Activated CD8-positive, alpha-beta memory T cell treated with anti-CD3 and anti-CD28 coated beads, Interleukin-2, amount 10 ng/mL, durations not matched to agents 7 days and 5 days (primary cell): ENCODE results near the gene GPRIN1. TPM values are rescaled to one million over a fixed set of nuclear protein-coding genes. Genes with fewer than 3 reads are reported as not detected.
A peak's percentile ranks its signal among the peaks of the same experiment; 100 is the strongest.

ENCODE experiments used
- ATAC-seq: fragments of 150-1000 bp; cut with Tn5 transposase; one replicate; pipeline ENCODE4 v1.10.0; 2021; ENCODE audit warnings: moderate library complexity
- CTCF ChIA-PET: fragments of 350-600 bp; sonication (Branson Sonifier 250); formaldehyde crosslinking; loops from one replicate; lab custom pipeline; 2021; ENCODE audit warnings: antibody characterized with exemption; lab: Charles Lee
- DNase-seq: peaks from one replicate; pipeline ENCODE4 v3.0.0-alpha.2; 2020
- H3K27ac Mint-ChIP-seq: one replicate; pipeline ENCODE4 v1.8.0; 2021; ENCODE audit warnings: mild to moderate bottlenecking, mixed read lengths
- H3K27me3 Mint-ChIP-seq: one replicate; pipeline ENCODE4 v1.8.0; 2021; ENCODE audit warnings: mixed read lengths
- H3K36me3 Mint-ChIP-seq: one replicate; pipeline ENCODE4 v1.8.0; 2021; ENCODE audit warnings: mild to moderate bottlenecking, mixed read lengths
- H3K4me1 Mint-ChIP-seq: one replicate; pipeline ENCODE4 v1.8.0; 2021; ENCODE audit warnings: mixed read lengths
- H3K4me3 Mint-ChIP-seq: one replicate; pipeline ENCODE4 v1.8.0; 2021; ENCODE audit warnings: mild to moderate bottlenecking, moderate library complexity, mixed read lengths
- H3K9me3 Mint-ChIP-seq: one replicate; pipeline ENCODE4 v1.8.0; 2022; ENCODE audit warnings: low read depth, mixed read lengths
- total RNA-seq, 2 experiments: library from RNA; stranded (reverse); gene quantifications; one replicate each; pipeline ENCODE4 v1.2.3, GENCODE V29; 2021

The GPRIN1 gene
- total RNA-seq, 2 experiments from 2014 or later: 2.5 to 3.4 TPM

DNA sequence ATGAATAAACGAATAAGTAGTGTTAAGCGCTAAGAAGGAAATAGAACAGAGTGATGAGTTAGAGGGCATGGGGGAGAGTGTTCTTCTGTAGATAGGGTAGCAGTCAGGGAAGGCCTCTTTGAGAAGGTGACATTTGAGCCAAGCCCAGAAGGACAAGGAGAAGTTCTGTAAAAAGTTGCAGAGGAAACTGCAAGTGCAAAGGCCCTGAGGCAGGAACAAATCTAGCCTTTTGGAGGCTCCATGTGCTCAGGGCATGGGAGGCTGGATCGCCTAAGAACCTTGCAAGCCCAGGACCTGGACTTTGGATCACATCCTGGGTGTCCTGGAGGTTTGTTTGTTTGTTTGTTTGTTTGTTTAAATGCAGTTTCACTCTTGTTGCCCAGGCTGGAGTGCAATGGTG is 28.5 kb upstream of the GPRIN1 start:
- no peak overlapping the region for H3K4me3 Mint-ChIP-seq
- no peak for ATAC-seq
- no peak overlapping the region for H3K27ac Mint-ChIP-seq
- CTCF ChIA-PET: interaction anchor here (1.5 kb wide), 1 partner anchor 20 kb away, joined by 4 read pairs; no protein-coding TSS in a partner anchor
- H3K9me3 Mint-ChIP-seq: no peaks in the 10 kb centered on the region
- peaks cover 35% of the 10 kb centered on the region for H3K27me3 Mint-ChIP-seq
- DNase-seq: no peak
- no peaks in the 10 kb centered on the region for H3K36me3 Mint-ChIP-seq
- peaks cover 2% of the 10 kb centered on the region for H3K4me1 Mint-ChIP-seq

DNA sequence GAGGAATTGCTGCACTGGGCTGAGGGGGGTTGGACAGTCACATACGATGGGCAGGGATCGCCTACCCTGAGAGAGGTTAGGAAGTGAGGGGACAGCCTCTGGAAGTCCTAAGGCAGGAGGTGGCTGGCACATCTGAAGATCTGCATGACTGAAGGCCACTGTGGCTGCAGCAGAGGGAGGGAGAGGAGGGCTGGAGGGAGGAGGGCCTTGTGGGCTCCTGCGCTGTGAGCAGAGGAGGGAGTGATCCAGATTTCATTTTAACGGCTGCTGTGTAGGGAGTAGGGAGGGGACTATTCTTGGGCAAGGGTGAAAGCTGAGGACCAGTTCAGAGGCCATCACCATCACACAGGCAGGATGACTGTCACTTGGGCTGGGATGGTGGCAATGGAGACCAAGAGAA is 27.6 kb upstream of the GPRIN1 start:
- Mint-ChIP-seq H3K36me3 (no peaks in the 10 kb centered on the region), H3K4me3 (no peak overlapping the region), H3K4me1 (peaks cover 2% of the 10 kb centered on the region), H3K9me3 (no peaks in the 10 kb centered on the region), H3K27me3 (peaks cover 43% of the 10 kb centered on the region), H3K27ac (no peak overlapping the region)
- CTCF ChIA-PET: no interaction called here
- ATAC-seq (no peak), DNase-seq (no peak)

DNA sequence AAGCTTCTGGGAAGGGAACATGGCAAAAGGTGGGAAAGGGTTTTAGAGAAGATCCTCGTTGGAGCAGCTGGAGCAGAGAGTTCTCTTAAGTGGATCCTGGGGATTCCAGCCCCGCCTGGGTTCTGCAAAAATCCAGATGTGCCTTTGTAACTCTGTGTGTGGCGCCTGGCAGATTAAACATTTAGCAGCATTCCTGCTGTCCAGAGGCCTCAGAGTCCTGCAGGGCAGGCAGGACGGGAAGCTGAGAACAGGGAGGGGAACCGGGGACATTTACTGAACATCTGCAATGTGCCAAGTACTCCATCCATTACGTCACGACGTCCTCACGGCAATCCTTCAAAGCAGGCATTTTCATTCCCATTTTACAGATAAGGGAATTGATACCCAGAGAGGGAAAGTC is 26.5 kb upstream of the GPRIN1 start:
- Mint-ChIP-seq H3K27me3 (peaks cover 53% of the 10 kb centered on the region), H3K36me3 (no peaks in the 10 kb centered on the region), H3K9me3 (no peaks in the 10 kb centered on the region), H3K4me1 (peaks cover 2% of the 10 kb centered on the region), H3K27ac (no peak overlapping the region), H3K4me3 (no peak overlapping the region)
- DNase-seq: no peak
- ATAC-seq: no peak
- CTCF ChIA-PET: no interaction called here

DNA sequence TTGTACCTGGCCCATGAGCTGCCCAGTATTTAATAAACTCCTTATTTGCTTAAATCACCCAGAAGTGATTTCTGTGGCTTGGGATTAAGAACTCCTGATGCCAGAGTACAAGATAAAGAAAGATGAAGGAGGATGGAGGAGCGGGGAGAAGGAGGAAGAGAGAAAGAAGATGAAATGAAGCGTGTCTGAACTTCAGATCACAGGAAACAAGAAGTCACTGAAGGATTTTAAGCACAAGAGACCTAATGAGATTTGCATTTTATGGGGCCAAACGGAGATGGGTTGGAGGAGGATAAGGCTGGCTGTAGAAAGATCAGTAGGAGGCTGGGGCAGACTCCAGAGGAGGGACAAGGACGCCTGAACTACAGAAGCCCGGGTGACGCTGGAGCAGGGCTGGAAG is 23.6 kb upstream of the GPRIN1 start:
- peaks cover 77% of the 10 kb centered on the region for H3K27me3 Mint-ChIP-seq
- H3K4me3 Mint-ChIP-seq: no peak overlapping the region
- CTCF ChIA-PET: interaction anchor here (2.2 kb wide), 1 partner anchor 24 kb away, joined by 5 read pairs; no protein-coding TSS in a partner anchor
- ATAC-seq: no peak
- no peak for DNase-seq
- no peak overlapping the region for H3K27ac Mint-ChIP-seq
- no peaks in the 10 kb centered on the region for H3K9me3 Mint-ChIP-seq
- no peaks in the 10 kb centered on the region for H3K36me3 Mint-ChIP-seq
- H3K4me1 Mint-ChIP-seq: peaks cover 11% of the 10 kb centered on the region

DNA sequence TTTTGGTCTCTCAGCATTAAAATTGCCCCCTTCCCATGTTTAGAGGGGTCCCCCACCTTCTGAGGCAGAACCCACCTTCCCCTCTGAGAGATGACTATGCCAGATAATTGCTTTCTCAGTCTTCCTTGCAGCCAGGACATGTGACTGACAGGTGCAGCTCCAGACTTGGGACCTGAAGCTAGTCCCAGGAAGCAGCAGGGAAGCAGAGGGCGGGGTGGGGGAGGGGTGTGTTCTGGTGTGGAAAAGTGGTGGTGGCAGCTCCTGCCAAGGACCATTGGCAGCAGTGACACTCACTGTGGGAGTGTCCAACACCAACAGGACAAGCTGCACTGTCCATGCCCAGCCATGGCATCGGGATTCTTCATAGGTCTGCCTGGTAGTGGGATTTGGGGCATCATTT is 22.8 kb upstream of the GPRIN1 start:
- no peak for ATAC-seq
- DNase-seq: no peak
- peaks cover 84% of the 10 kb centered on the region for H3K27me3 Mint-ChIP-seq
- no peaks in the 10 kb centered on the region for H3K9me3 Mint-ChIP-seq
- peaks cover 16% of the 10 kb centered on the region for H3K4me1 Mint-ChIP-seq
- no peak overlapping the region for H3K4me3 Mint-ChIP-seq
- CTCF ChIA-PET: interaction anchor here (2.2 kb wide), 1 partner anchor 25 kb away, joined by 5 read pairs; no protein-coding TSS in a partner anchor
- H3K36me3 Mint-ChIP-seq: no peaks in the 10 kb centered on the region
- H3K27ac Mint-ChIP-seq: no peak overlapping the region

DNA sequence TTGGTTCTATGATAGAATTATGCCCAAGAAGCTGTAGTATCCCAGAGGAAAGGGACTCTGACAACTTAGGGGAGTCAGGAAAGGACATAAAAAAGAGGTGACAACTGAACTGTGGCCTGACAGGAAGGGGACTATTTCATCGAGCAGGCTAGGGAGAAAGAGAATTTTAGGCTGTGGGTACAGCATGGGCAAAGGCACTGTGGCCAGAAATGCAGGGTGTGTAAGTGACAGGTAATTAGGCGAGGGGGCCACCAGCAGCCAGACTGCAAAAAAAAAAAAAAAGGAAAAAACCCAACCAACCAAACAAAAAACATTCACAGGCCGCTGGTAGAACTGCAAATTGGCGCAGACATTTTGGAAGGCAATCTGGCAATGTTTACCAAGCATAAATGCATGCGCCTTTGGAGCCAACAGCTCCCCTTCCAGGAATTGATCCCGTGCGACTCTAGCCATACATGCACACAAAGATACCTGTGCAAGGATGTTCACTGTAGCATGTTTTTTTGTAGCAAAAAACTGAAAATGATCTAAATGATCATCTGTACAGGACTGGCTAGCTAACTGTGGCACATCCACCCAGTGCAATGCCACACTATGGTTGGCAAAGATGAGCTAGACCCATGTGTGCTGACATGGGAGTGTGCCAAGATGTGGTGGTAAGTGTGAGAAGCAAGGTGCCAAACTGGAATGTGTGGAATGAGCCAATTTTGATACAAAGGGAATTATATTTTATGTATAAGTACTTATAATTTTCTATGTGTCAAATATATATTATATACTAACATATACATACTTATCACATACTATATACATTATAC is 21.6 kb upstream of the GPRIN1 start:
- ATAC-seq (no peak), DNase-seq (no peak)
- CTCF ChIA-PET: interaction anchor here (1.9 kb wide), 1 partner anchor 29 kb away, joined by 8 read pairs; no protein-coding TSS in a partner anchor
- H3K4me1 Mint-ChIP-seq: peaks cover 16% of the 10 kb centered on the region
- no peak overlapping the region for H3K27ac Mint-ChIP-seq
- H3K36me3 Mint-ChIP-seq: no peaks in the 10 kb centered on the region
- no peaks in the 10 kb centered on the region for H3K9me3 Mint-ChIP-seq
- H3K27me3 Mint-ChIP-seq: peaks cover 79% of the 10 kb centered on the region
- H3K4me3 Mint-ChIP-seq: no peak overlapping the region

DNA sequence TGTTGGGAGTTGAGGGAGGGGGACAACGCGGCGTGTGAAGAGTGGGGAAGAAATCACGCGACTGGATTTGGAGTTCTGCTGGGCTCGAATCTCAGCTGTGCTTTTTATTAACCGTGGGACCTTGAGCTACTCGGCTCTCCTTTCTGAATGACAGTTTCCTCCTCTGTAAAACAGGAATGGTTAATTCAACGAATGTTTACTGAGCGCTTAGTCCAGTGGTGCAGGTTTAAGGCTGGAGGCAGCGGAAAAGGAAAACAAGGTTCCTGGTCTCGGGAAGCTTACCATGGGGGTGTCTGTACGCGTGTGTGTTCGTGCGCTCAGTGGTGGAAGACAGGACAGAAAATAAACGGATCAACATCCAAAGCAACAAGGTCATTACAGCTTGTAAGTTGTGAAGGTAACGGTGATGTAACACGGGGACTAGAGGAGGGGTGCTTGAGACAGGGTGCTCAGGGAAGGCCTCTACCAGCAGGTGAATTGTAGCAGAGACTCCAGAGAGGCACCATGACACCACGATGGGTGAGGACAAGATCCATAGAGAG is 20.8 kb upstream of the GPRIN1 start:
- Mint-ChIP-seq H3K36me3 (no peaks in the 10 kb centered on the region), H3K27ac (no peak overlapping the region), H3K9me3 (no peaks in the 10 kb centered on the region), H3K4me3 (peak overlapping the region; percentile 22), H3K4me1 (peaks cover 16% of the 10 kb centered on the region), H3K27me3 (peaks cover 76% of the 10 kb centered on the region)
- CTCF ChIA-PET: interaction anchor here (0.9 to 1.9 kb wide), 3 partner anchors 13 to 58 kb away, joined by 3 to 8 read pairs (median 6); no protein-coding TSS in a partner anchor
- no peak for DNase-seq
- ATAC-seq: no peak

DNA sequence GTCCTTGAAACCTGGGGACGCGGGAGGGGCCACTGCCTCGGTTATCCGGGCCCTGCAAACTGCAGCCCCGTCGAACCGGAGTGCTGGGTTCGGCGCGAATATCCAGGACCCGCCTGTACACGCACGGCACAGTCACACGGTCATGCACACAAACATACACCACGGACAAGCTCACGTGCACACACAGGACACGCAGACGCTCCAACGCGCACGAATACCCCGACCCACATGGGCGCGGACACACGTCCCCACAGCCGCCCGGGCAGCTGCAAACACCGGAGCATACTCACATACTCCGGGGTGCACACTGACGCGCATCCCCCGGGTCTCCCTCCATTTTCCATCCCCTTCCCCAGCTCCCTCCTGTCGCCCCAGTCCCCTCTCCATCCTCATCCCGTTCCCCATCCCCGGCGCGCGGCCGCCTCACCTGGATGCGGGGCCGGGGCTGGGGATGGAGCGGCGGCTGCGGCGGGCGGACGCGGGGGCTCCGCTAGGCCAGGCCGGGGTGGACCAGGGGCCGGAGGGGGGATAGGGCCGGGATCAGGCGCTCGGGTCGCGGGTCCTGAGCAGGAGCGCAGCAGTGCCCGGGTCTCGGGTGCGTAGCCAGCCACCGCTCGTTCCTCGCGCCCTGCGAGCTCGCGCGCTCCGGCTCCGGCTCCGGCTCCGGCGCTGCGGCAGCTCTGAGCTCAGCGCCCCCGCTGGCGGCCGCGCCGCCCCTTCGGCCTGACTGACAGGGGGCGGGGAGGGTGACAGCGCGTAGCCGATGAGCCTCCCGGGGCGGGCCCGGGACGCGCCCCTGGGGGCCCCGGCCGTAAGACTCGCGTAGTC is 20.1 kb upstream of the GPRIN1 start, which contains the start of the genes EIF4E1B and SNCB:
Gene EIF4E1B, plus strand, starts transcription at position 823 of the 828 bp plus-strand sequence. CDS start 12,113 bp downstream, outside the sequence.
Gene SNCB, minus strand, starts transcription at position 682 of the 828 bp plus-strand sequence. CDS start 880 bp downstream, outside the sequence.
- Mint-ChIP-seq H3K27me3 (peaks cover 75% of the 10 kb centered on the region), H3K9me3 (no peaks in the 10 kb centered on the region), H3K4me3 (peak within 1 kb of the TSS; percentile 22), H3K4me1 (peaks cover 16% of the 10 kb centered on the region), H3K27ac (no peak within 1 kb of the TSS), H3K36me3 (no peaks in the 10 kb centered on the region)
- CTCF ChIA-PET: interaction anchor here (0.6 to 1.9 kb wide), 5 partner anchors 14 to 214 kb away, joined by 3 to 8 read pairs (median 5); partner anchors contain the start of gene CLTB
- ATAC-seq (peak; percentile 92), DNase-seq (peak; percentile 66)

DNA sequence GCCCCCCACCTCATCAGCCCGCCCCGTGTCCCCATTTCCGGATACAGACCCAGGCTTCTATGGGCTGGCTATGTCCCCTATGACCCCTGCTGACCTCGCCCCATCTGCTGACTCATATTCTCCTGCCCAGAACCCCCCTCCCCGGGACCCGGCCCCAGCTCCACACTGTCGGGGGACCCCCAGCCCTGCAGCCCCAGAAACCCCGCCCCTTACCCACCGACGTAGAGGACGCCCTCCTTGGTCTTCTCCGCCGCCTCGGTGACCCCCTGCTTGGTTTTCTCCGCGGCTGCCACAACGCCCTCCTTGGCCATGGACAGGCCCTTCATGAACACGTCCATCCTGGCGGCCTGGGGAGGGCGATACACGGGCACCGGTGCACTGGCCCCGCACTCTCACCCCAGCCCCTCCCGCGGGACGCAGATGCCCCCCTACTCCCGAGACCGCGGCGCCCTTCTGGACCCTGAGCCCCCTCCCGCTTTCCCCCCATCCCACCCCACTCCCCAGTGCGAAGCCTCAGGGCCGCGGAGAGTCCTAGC is 19.4 kb upstream of the GPRIN1 start:
- Mint-ChIP-seq H3K36me3 (no peaks in the 10 kb centered on the region), H3K4me1 (peaks cover 16% of the 10 kb centered on the region), H3K27ac (no peak overlapping the region), H3K27me3 (peaks cover 71% of the 10 kb centered on the region), H3K9me3 (no peaks in the 10 kb centered on the region), H3K4me3 (no peak overlapping the region)
- no peak for DNase-seq
- CTCF ChIA-PET: interaction anchor here (0.6 to 1.9 kb wide), 3 partner anchors 31 to 213 kb away, joined by 3 to 8 read pairs (median 5); partner anchors contain the start of gene CLTB
- ATAC-seq: no peak

DNA sequence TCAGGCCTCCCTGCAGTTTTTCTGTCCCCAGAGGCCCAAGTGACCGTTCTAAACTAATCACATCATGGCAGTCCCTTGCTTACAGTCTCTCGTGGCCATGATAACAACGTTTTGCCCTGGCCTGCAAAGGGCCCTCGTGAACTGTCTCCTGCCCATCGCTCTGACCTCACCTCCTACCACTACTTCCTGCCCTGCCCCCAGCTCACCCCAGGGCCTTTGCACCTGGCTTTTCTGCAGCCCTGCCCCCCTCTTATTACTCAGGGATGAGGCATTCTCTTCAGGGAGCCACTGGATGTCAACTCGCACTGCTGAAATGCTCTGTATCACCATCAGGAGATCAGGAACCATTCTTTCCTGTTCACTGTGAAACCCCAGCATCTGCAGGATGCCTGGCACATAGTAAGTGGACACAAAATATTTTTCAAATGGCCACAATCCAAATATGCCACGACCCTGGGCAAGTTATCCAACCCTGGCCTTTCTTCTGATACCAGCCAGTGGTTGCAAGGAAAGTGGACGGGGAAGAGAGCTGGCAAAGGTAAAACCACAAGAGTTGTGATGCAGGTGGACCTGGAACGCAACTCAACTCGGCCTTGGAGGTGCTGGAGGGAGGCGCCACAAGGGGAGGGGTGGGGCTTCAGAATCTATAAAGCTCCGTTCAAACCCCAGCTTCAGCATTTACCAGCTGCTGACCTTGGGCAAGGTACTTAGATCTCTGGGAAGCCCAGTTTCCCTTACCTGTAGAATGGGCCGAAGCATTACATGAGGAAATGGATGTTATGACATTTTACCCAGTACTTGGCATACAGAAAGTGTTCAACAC is 18.7 kb upstream of the GPRIN1 start:
- peaks cover 14% of the 10 kb centered on the region for H3K4me1 Mint-ChIP-seq
- no peak overlapping the region for H3K4me3 Mint-ChIP-seq
- CTCF ChIA-PET: interaction anchor here (1.8 kb wide), 1 partner anchor 212 kb away, joined by 5 read pairs; the partner anchor contains the start of gene CLTB
- H3K9me3 Mint-ChIP-seq: no peaks in the 10 kb centered on the region
- H3K27ac Mint-ChIP-seq: no peak overlapping the region
- peaks cover 71% of the 10 kb centered on the region for H3K27me3 Mint-ChIP-seq
- no peaks in the 10 kb centered on the region for H3K36me3 Mint-ChIP-seq
- DNase-seq (no peak), ATAC-seq (no peak)

DNA sequence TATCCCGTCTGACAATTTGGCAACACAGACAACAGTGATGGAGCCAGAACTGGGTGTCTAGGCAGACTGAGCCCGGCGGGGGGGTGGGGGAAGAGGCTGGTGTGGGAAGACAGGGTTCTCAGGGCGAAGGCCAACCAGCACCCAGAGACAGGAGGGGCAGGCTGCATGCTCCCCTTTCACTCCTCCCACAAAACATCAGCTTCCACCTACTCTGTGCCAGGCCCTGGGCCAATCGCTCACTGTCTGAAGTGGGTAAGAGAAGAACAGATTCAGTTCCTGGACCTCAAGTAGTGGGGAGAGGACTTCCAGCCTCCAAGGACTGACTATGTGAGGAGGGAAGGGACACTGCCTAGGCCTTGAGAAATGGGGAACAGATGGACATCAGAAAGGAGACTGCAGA is 17.6 kb upstream of the GPRIN1 start:
- CTCF ChIA-PET: no interaction called here
- H3K27ac Mint-ChIP-seq: no peak overlapping the region
- no peaks in the 10 kb centered on the region for H3K36me3 Mint-ChIP-seq
- H3K27me3 Mint-ChIP-seq: peaks cover 68% of the 10 kb centered on the region
- H3K9me3 Mint-ChIP-seq: no peaks in the 10 kb centered on the region
- H3K4me1 Mint-ChIP-seq: peaks cover 14% of the 10 kb centered on the region
- ATAC-seq: no peak
- no peak for DNase-seq
- H3K4me3 Mint-ChIP-seq: no peak overlapping the region

DNA sequence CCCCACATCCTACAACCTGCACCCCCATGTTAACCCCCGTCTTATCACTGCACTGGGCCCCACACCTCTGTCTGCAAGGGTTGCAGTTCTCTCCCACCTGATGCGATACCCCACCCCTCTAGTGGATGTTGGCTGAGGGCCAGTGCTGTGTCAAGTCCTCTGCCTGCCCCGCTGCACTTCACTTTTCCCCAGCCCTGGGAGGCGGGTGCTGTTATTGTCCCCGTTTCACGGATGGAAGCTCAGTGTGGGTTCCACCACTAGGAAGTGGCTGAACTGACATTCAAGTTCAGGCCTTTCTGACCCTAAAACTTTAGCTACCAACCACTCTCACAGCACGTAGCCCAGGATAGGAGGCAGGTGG is 16.9 kb upstream of the GPRIN1 start:
- Mint-ChIP-seq H3K9me3 (no peaks in the 10 kb centered on the region), H3K27me3 (peaks cover 65% of the 10 kb centered on the region), H3K4me3 (no peak overlapping the region), H3K27ac (no peak overlapping the region), H3K4me1 (peaks cover 14% of the 10 kb centered on the region), H3K36me3 (no peaks in the 10 kb centered on the region)
- no peak for ATAC-seq
- no peak for DNase-seq
- CTCF ChIA-PET: no interaction called here
